ENCODE data around the gene MIPOL1. TPM values are rescaled to one million over a fixed set of nuclear protein-coding genes. Genes with fewer than 3 reads are reported as not detected.

MIPOL1 gene
- total RNA-seq, 1 experiment from 2014 or later, result 18.7 TPM

DNA sequence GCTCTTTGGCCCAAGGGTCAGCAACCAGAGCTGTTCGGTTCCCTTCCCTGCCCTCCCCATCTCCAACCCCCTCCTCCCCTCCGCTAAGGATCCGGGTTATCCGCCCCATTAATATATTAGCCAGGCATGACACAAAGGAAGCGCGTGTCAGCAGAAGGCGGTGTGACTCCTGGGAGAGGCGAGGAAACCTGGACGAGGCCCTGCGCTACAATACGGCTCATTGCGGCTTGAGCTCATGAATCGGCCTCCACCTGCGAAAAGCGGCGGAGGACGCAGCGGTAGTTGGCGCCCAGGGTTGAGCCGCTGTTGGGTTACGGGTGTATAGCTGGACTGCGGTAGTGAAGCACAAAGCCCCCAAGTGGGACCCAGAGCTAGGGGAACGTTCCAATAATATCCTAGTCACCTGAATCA lies 387.4 kb downstream of the MIPOL1 start:
- ChIA-PET CTCF (interaction anchor here (0.6 to 1.3 kb wide), 6 partner anchors 11 to 1686 kb away, joined by 3 to 5 read pairs (median 4); no protein-coding TSS in a partner anchor), POLR2A (interaction anchor here (0.5 to 1.2 kb wide), 7 partner anchors 8 to 384 kb away, joined by 3 to 8 read pairs (median 4); partner anchors contain the start of genes FOXA1 and TTC6)
- peak; percentile 77 to 89 for DNase-seq
- H3K27me3 ChIP-seq (replicated peaks; ENCODE audit: control insufficient read depth, insufficient read depth, low read length), result no peaks in the 10 kb centered on the region
- peaks cover 19% of the 10 kb centered on the region for H3K4me1 Mint-ChIP-seq (ENCODE audit: low read depth, unreplicated experiment)
- H3K4me3 Mint-ChIP-seq (ENCODE audit: unreplicated experiment), result peak overlapping the region; percentile 78
- no peaks in the 10 kb centered on the region for H3K27me3 Mint-ChIP-seq (ENCODE audit: insufficient read depth, unreplicated experiment)
- TSS peak; percentile 51 for BruUV-seq (replicated peaks)
- peak overlapping the region; percentile 97 for H3K27ac Mint-ChIP-seq (ENCODE audit: unreplicated experiment)
- H3K4me1 ChIP-seq, result peaks cover 32% of the 10 kb centered on the region
- no peaks in the 10 kb centered on the region for H3K9me3 Mint-ChIP-seq (ENCODE audit: unreplicated experiment)
- intact Hi-C loops (cut with micrococcal nuclease; ENCODE audit: unreplicated experiment), result loop anchor here (1.0 to 2.0 kb wide), 2 partner anchors 10 to 170 kb away; partner anchors contain the start of genes FOXA1 and TTC6
- TF ChIP-seq, protein P1, sequence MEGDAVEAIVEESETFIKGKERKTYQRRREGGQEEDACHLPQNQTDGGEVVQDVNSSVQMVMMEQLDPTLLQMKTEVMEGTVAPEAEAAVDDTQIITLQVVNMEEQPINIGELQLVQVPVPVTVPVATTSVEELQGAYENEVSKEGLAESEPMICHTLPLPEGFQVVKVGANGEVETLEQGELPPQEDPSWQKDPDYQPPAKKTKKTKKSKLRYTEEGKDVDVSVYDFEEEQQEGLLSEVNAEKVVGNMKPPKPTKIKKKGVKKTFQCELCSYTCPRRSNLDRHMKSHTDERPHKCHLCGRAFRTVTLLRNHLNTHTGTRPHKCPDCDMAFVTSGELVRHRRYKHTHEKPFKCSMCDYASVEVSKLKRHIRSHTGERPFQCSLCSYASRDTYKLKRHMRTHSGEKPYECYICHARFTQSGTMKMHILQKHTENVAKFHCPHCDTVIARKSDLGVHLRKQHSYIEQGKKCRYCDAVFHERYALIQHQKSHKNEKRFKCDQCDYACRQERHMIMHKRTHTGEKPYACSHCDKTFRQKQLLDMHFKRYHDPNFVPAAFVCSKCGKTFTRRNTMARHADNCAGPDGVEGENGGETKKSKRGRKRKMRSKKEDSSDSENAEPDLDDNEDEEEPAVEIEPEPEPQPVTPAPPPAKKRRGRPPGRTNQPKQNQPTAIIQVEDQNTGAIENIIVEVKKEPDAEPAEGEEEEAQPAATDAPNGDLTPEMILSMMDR (IDR thresholded peaks at IDR 0.05; ENCODE audit: insufficient read depth in 1 of 2, low read depth in 1 of 2, low read length in 1 of 2, severe bottlenecking in 1 of 2, unreplicated experiment in 1 of 2), result no peak
- 0 out of 2 replicates have a peak, but pooled peaks cover 2% of the 10 kb centered on the region for H3K36me3 ChIP-seq (ENCODE audit: control insufficient read depth, insufficient read depth, low read length)
- peak overlapping the region; percentile 72 for H3K4me3 ChIP-seq (ENCODE audit: low read depth, low read length)
- peaks cover 65% of the 10 kb centered on the region for H3K36me3 Mint-ChIP-seq (ENCODE audit: insufficient read depth, unreplicated experiment)
- H3K9me3 ChIP-seq, result no peaks in the 10 kb centered on the region

DNA sequence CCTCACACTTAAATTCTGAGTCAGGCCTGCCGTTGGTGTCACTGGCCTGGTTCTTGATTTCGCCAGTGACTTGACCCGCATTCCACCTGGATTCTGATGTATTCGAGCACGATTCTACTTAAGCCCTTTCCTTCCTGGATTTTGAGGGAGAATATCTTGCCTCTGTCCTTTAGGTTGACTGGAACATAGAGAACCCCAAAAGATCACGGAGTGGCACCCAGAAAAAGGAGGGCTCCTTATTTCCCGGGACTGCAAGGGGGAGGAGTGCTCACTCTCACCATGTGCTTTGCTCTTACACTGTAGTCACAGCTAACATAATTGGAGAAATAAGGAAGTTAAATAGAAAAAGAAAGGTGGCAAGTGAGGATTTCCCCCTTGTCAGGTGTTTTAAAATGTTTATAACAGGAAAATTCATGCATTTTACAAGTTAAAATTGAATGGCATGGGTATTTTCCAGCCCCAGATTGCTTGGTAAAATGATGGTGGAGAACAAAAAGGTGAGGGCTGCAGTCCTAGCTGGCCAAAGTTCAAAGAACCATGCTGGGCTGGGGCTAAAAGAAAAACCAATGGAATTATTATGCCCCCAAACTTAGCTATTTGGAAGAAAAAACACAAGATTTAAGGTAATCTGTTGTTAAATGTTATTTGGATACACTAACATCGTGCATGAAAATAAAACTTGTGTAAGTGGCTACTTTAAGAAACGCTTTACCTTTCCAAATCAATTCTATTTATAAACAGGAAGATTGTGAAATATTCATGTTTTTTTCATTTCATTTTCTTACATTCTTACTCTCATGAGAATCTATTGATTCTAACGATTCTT lies 388.4 kb downstream of the MIPOL1 start:
- POLR2A ChIA-PET, result interaction anchor here (0.8 to 1.2 kb wide), 2 partner anchors 9 to 19 kb away, joined by 3 to 5 read pairs; partner anchors contain the start of genes FOXA1 and TTC6
- DNase-seq, result peak; percentile 46 to 47

DNA sequence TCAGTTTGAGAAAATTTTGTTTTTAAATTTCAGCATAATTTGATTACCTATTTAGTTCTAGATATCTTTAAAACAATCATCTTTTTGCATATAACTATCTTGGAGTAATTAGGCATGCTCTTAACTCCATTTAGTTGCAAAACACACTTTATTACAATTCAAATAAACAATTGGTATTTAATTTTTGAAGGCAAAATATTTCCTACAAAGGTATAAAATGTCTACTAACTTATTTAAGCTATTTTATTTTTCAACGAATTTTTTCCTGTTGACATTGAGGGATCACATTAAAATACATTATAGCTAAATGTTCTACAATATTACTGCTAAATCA lies 389.0 kb downstream of the MIPOL1 start:
- H3K27ac Mint-ChIP-seq (ENCODE audit: unreplicated experiment), result peak overlapping the region; percentile 95

More for the DNA sequence above, 388.4 kb downstream of the MIPOL1 start:
- no TSS peak for BruUV-seq (replicated peaks)
- Histone ChIP-seq H3K27me3 (replicated peaks; ENCODE audit: control insufficient read depth, insufficient read depth, low read length) (no peaks in the 10 kb centered on the region), H3K9me3 (no peaks in the 10 kb centered on the region), H3K4me1 (peaks cover 31% of the 10 kb centered on the region), H3K4me3 (ENCODE audit: low read depth, low read length) (peak overlapping the region; percentile 72), H3K36me3 (ENCODE audit: control insufficient read depth, insufficient read depth, low read length) (peaks cover 2% of the 10 kb centered on the region; the same call in 1 of the 2 replicates)
- Mint-ChIP-seq H3K4me3 (ENCODE audit: unreplicated experiment) (peak overlapping the region; percentile 78), H3K9me3 (ENCODE audit: unreplicated experiment) (no peaks in the 10 kb centered on the region), H3K27me3 (ENCODE audit: insufficient read depth, unreplicated experiment) (no peaks in the 10 kb centered on the region), H3K4me1 (ENCODE audit: low read depth, unreplicated experiment) (peaks cover 15% of the 10 kb centered on the region), H3K36me3 (ENCODE audit: insufficient read depth, unreplicated experiment) (peaks cover 76% of the 10 kb centered on the region), H3K27ac (ENCODE audit: unreplicated experiment) (peak overlapping the region; percentile 97)
- TF ChIP-seq, protein P1 (IDR thresholded peaks at IDR 0.05; ENCODE audit: insufficient read depth in 1 of 2, low read depth in 1 of 2, low read length in 1 of 2, severe bottlenecking in 1 of 2, unreplicated experiment in 1 of 2), result no peak
- CTCF ChIA-PET, result interaction anchor here (0.6 to 1.0 kb wide), 3 partner anchors 17 to 352 kb away, joined by 3 to 5 read pairs (median 4); no protein-coding TSS in a partner anchor
- intact Hi-C loops (cut with micrococcal nuclease; ENCODE audit: unreplicated experiment), result loop anchor here (1.0 to 2.0 kb wide), 2 partner anchors 9 to 171 kb away; partner anchors contain the start of genes FOXA1 and TTC6

More for the DNA sequence above, 389.0 kb downstream of the MIPOL1 start:
- no peaks in the 10 kb centered on the region for H3K27me3 Mint-ChIP-seq (ENCODE audit: insufficient read depth, unreplicated experiment)
- no peaks in the 10 kb centered on the region for H3K9me3 Mint-ChIP-seq (ENCODE audit: unreplicated experiment)
- TF ChIP-seq, protein P1 (IDR thresholded peaks at IDR 0.05; ENCODE audit: insufficient read depth in 1 of 2, low read depth in 1 of 2, low read length in 1 of 2, severe bottlenecking in 1 of 2, unreplicated experiment in 1 of 2), result no peak
- H3K4me1 Mint-ChIP-seq (ENCODE audit: low read depth, unreplicated experiment), result peaks cover 15% of the 10 kb centered on the region
- intact Hi-C loops (cut with micrococcal nuclease; ENCODE audit: unreplicated experiment), result no loop called here
- peaks cover 25% of the 10 kb centered on the region for H3K4me1 ChIP-seq
- peak overlapping the region; percentile 72 for H3K4me3 Mint-ChIP-seq (ENCODE audit: unreplicated experiment)
- BruUV-seq (replicated peaks), result no TSS peak
- H3K4me3 ChIP-seq (ENCODE audit: low read depth, low read length), result peak overlapping the region; percentile 92
- H3K36me3 ChIP-seq (ENCODE audit: control insufficient read depth, insufficient read depth, low read length), result peaks cover 2% of the 10 kb centered on the region
- peaks cover 82% of the 10 kb centered on the region for H3K36me3 Mint-ChIP-seq (ENCODE audit: insufficient read depth, unreplicated experiment)
- no peaks in the 10 kb centered on the region for H3K27me3 ChIP-seq (replicated peaks; ENCODE audit: control insufficient read depth, insufficient read depth, low read length)
- POLR2A ChIA-PET, result interaction anchor here (0.8 to 2.2 kb wide), 2 partner anchors 20 to 24 kb away, joined by 3 to 7 read pairs; no protein-coding TSS in a partner anchor
- no peaks in the 10 kb centered on the region for H3K9me3 ChIP-seq
- no peak for DNase-seq
- CTCF ChIA-PET, result interaction anchor here (0.6 kb wide), 1 partner anchor 352 kb away, joined by 3 read pairs; no protein-coding TSS in a partner anchor
